GM19099 (cell line): ENCODE results near the gene MSH3.

ENCODE experiments used
- POLR2A ChIP-seq: IDR thresholded peaks from 3 replicates; pipeline ENCODE4 v1.6.1; 2011; ENCODE audit warnings: low read depth; ENCODE audit not compliant: insufficient read length; ENCODE audit errors: extremely low read depth

Gene MSH3

GRCh38 chr5:80790698-80791097 is 136.2 kb downstream of the MSH3 start:
- TF ChIP-seq POLR2A: no peak

GRCh38 chr5:80793354-80793753 is 138.9 kb downstream of the MSH3 start:
- no peak for TF ChIP-seq POLR2A

- TF ChIP-seq POLR2A: no peak
Measured at GRCh38 chr5:80796846-80797245, 142.4 kb downstream of the MSH3 start.

- no peak for TF ChIP-seq POLR2A
Measured at GRCh38 chr5:80797428-80798024, 143.1 kb downstream of the MSH3 start.

GRCh38 chr5:80798166-80798565 is 143.7 kb downstream of the MSH3 start:
- no peak for TF ChIP-seq POLR2A

- no peak for TF ChIP-seq POLR2A
Measured at GRCh38 chr5:80798633-80799032, 144.2 kb downstream of the MSH3 start.

GRCh38 chr5:80799041-80799440 is 144.6 kb downstream of the MSH3 start:
- TF ChIP-seq POLR2A: no peak

- no peak for TF ChIP-seq POLR2A
Measured at GRCh38 chr5:80799573-80799972, 145.1 kb downstream of the MSH3 start.

GRCh38 chr5:80804332-80804731 is 149.9 kb downstream of the MSH3 start:
- no peak for TF ChIP-seq POLR2A

GRCh38 chr5:80805038-80805437 is 150.6 kb downstream of the MSH3 start:
- no peak for TF ChIP-seq POLR2A

GRCh38 chr5:80806929-80807328 is 152.5 kb downstream of the MSH3 start:
- no peak for TF ChIP-seq POLR2A

- TF ChIP-seq POLR2A: no peak
Measured at GRCh38 chr5:80809451-80809850, 155.0 kb downstream of the MSH3 start.

GRCh38 chr5:80810425-80810824 is 156.0 kb downstream of the MSH3 start:
- no peak for TF ChIP-seq POLR2A

GRCh38 chr5:80816590-80816989 is 162.1 kb downstream of the MSH3 start:
- TF ChIP-seq POLR2A: no peak

GRCh38 chr5:80820685-80821084 is 166.2 kb downstream of the MSH3 start:
- TF ChIP-seq POLR2A: no peak

- no peak for TF ChIP-seq POLR2A
Measured at GRCh38 chr5:80822640-80823039, 168.2 kb downstream of the MSH3 start.

- no peak for TF ChIP-seq POLR2A
Measured at GRCh38 chr5:80825786-80826460, 171.5 kb downstream of the MSH3 start.

GRCh38 chr5:80834710-80835109 is 180.3 kb downstream of the MSH3 start:
- TF ChIP-seq POLR2A: no peak

- no peak for TF ChIP-seq POLR2A
Measured at GRCh38 chr5:80835128-80835527, 180.7 kb downstream of the MSH3 start.
